Liver (tissue), 9 donors: ENCODE results near the gene VPREB1. TPM values are rescaled to one million over a fixed set of nuclear protein-coding genes. Genes with fewer than 3 reads are reported as not detected.

Source experiments
- DNase-seq: peaks from one replicate; pipeline ENCODE4 v3.0.0-alpha.2; 2017; ENCODE audit warnings: low spot score
- H3K27ac ChIP-seq, 2 donors: one replicate each; pipeline ENCODE4 v1.7.0; 2013; ENCODE audit warnings: inconsistent platforms in 2 of 2, low read length in 2 of 2, control low read depth in 1 of 2, low read depth in 1 of 2, mild to moderate bottlenecking in 1 of 2
- H3K27me3 ChIP-seq, 4 donors: one replicate each; pipeline versions ENCODE4 v1.6.1 to v1.7.0; 2013; ENCODE audit warnings: low read length in 3 of 4, inconsistent platforms in 1 of 4, mild to moderate bottlenecking in 1 of 4, moderate library complexity in 1 of 4; ENCODE audit not compliant: control insufficient read depth in 4 of 4, insufficient read depth in 4 of 4
- H3K36me3 ChIP-seq, 4 donors: one replicate each; pipeline versions ENCODE4 v1.6.1 to v1.7.0; 2013; ENCODE audit warnings: low read length in 3 of 4, mild to moderate bottlenecking in 3 of 4, low read depth in 1 of 4, moderate library complexity in 1 of 4; ENCODE audit not compliant: control insufficient read depth in 4 of 4, insufficient read depth in 3 of 4
- H3K4me1 ChIP-seq, 4 donors: one replicate each; pipeline versions ENCODE4 v1.6.1 to v1.7.0; 2013; ENCODE audit warnings: low read length in 3 of 4, mild to moderate bottlenecking in 3 of 4, moderate library complexity in 1 of 4; ENCODE audit not compliant: control insufficient read depth in 4 of 4, insufficient read depth in 4 of 4
- H3K4me3 ChIP-seq, 3 donors: one replicate each; pipeline versions ENCODE4 v1.6.1 to v1.7.0; 2013; ENCODE audit warnings: low read length in 3 of 3, control low read depth in 1 of 3, low read depth in 1 of 3, mild to moderate bottlenecking in 1 of 3
- H3K9ac ChIP-seq, 2 donors: one replicate each; pipeline ENCODE4 v1.7.0; 2013; ENCODE audit warnings: low read length in 2 of 2, mild to moderate bottlenecking in 2 of 2, moderate library complexity in 2 of 2, control low read depth in 1 of 2, low read depth in 1 of 2
- H3K9me3 ChIP-seq, 4 donors: one replicate each; pipeline versions ENCODE4 v1.6.1 to v1.7.0; 2013; ENCODE audit warnings: low read length in 3 of 4; ENCODE audit not compliant: control insufficient read depth in 4 of 4
- FOXA1 ChIP-seq: IDR thresholded peaks from 2 replicates; pipeline ENCODE4 v1.6.1; 2016; ENCODE audit warnings: antibody characterized with exemption
- FOXA2 ChIP-seq: IDR thresholded peaks from 2 replicates; pipeline ENCODE4 v1.6.1; 2016; ENCODE audit warnings: antibody characterized with exemption
- GABPA ChIP-seq, 2 donors: IDR thresholded peaks in 1 of 2; conservative IDR thresholded peaks in 1 of 2; 2 replicates each; pipeline ENCODE4 v1.6.1; 2016; ENCODE audit warnings: antibody characterized with exemption in 2 of 2, mild to moderate bottlenecking in 1 of 2, moderate library complexity in 1 of 2
- HNF4A ChIP-seq, 2 donors: conservative IDR thresholded peaks; 2 replicates each; pipeline ENCODE4 v1.6.1; 2016; ENCODE audit warnings: antibody characterized with exemption in 2 of 2, mild to moderate bottlenecking in 2 of 2
- HNF4G ChIP-seq: IDR thresholded peaks from 2 replicates; pipeline ENCODE4 v1.6.1; 2016; ENCODE audit warnings: antibody characterized with exemption
- NR2F2 ChIP-seq: IDR thresholded peaks from 2 replicates; pipeline ENCODE4 v1.6.1; 2016; ENCODE audit warnings: antibody characterized with exemption
- RAD21 ChIP-seq, 2 donors: IDR thresholded peaks; 2 replicates each; pipeline ENCODE4 v1.6.1; 2016; ENCODE audit warnings: antibody characterized with exemption in 2 of 2, mild to moderate bottlenecking in 2 of 2
- RXRA ChIP-seq, 2 donors: IDR thresholded peaks; 2 replicates each; pipeline ENCODE4 v1.6.1; 2017 to 2018; ENCODE audit warnings: antibody characterized with exemption in 2 of 2, mild to moderate bottlenecking in 1 of 2
- SP1 ChIP-seq: IDR thresholded peaks from 2 replicates; pipeline ENCODE4 v1.6.1; 2018; ENCODE audit warnings: antibody characterized with exemption, mild to moderate bottlenecking
- TAF1 ChIP-seq: conservative IDR thresholded peaks from 2 replicates; pipeline ENCODE4 v1.6.1; 2016; ENCODE audit warnings: antibody characterized with exemption, mild to moderate bottlenecking
- WGBS: extraction: QIAGEN DNeasy Blood & Tissue Kit; methylation state at CpG from one replicate; pipeline ENCODE4 v1.1.7; 2013; 5-methylcytosine and 5-hydroxymethylcytosine counted together
- polyA plus RNA-seq, 2 donors: library from polyadenylated mRNA; stranded (reverse) in 1 of 2; unstranded in 1 of 2; fragments of 200-250 nt in 1 of 2; fragments of >200 nt in 1 of 2; fragmentation: Nextera tagmentation in 1 of 2; extraction: Ambion mirVana in 1 of 2; gene quantifications; one replicate each; pipeline versions ENCODE4 v1.2.1 to v1.2.3, GENCODE V29; 2013 to 2015
- total RNA-seq, 2 donors: library from RNA; depleted of rRNA; stranded (reverse); fragments of >200 nt; gene quantifications; one replicate each; pipeline ENCODE4 v1.2.3, GENCODE V29; 2014
- TF ChIP-seq, protein P1 (sequence below): IDR thresholded peaks from 2 replicates; pipeline ENCODE4 v1.6.1; 2016; ENCODE audit warnings: antibody characterized with exemption
- TF ChIP-seq, protein P2 (sequence below): IDR thresholded peaks from 2 replicates; pipeline ENCODE4 v1.6.1; 2016; ENCODE audit warnings: antibody characterized with exemption
- TF ChIP-seq, protein P3 (sequence below): IDR thresholded peaks from 2 replicates; pipeline ENCODE4 v1.6.1; 2016; ENCODE audit warnings: antibody characterized with exemption, mild to moderate bottlenecking
- donor health status: healthy.
- donor health status: healthy.
- donor health status: healthy.
- donor health status: healthy.
- donor health status: healthy.

VPREB1 gene
- total and polyA plus RNA-seq, 4 donors = 1.1 TPM; not detected in 3

DNA sequence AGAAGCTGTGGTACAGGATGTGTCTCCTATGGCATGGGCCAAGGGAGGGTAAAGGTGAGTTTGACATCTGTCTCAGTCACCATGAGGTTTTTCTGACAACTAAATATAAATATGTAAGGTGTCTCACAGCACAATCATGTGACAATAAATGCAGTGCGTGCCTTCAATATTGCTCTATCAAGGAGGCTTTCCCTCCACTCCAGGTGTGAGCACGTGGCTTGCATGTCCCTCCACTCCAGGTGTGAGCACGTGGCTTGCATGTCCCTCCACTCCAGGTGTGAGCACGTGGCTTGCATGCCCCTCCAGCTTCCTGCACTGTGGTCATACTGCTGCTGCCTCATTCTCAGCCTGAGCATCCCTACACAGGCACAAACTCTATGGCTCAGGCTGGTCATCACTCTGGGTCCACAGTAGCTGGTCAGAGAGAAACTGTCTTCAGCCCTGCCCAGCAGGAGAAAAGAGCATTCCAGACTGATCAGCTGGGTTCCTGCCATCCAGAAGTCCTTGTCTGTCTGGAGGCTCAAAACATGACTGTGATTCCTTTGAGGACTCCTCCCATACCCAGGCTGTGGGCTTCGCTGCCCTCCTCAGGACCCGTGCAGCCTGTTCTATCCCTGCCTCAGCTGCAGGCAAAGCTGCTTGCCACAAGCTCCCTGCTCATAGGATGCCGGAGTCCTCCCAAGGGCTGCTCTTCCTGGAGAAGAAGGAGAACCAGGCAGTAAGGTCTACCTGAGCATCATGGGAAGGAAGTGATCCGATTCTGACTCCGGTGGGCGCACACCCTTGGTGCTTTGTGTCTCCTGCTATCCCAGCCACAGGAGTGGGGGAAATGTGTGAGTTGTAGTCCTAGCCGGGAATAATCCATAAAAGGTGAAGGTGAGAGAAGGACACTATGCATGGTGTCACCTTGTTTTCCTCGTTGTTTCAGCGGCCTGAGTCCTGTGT, 33.4 kb upstream of the VPREB1 start:
- no peak overlapping the region for H3K9ac ChIP-seq
- no peak for DNase-seq
- 71% methylated on average over 13 of the region's 13 CpGs for WGBS
- peaks cover 0 to 8% (median 0%) of the 10 kb centered on the region in 4 donors for H3K27me3 ChIP-seq
- no peaks in the 10 kb centered on the region for H3K36me3 ChIP-seq
- H3K9me3 ChIP-seq = no peaks in the 10 kb centered on the region
- no peak overlapping the region for H3K4me3 ChIP-seq
- no peak for TF ChIP-seq FOXA1
- no peak for TF ChIP-seq TAF1
- TF ChIP-seq RAD21 (IDR thresholded peaks at IDR 0.05) = no peak
- TF ChIP-seq, protein P1, sequence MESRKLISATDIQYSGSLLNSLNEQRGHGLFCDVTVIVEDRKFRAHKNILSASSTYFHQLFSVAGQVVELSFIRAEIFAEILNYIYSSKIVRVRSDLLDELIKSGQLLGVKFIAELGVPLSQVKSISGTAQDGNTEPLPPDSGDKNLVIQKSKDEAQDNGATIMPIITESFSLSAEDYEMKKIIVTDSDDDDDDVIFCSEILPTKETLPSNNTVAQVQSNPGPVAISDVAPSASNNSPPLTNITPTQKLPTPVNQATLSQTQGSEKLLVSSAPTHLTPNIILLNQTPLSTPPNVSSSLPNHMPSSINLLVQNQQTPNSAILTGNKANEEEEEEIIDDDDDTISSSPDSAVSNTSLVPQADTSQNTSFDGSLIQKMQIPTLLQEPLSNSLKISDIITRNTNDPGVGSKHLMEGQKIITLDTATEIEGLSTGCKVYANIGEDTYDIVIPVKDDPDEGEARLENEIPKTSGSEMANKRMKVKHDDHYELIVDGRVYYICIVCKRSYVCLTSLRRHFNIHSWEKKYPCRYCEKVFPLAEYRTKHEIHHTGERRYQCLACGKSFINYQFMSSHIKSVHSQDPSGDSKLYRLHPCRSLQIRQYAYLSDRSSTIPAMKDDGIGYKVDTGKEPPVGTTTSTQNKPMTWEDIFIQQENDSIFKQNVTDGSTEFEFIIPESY = no peak
- TF ChIP-seq NR2F2 = no peak
- no peak for TF ChIP-seq HNF4G
- no peaks in the 10 kb centered on the region for H3K4me1 ChIP-seq
- H3K27ac ChIP-seq = no peak overlapping the region

DNA sequence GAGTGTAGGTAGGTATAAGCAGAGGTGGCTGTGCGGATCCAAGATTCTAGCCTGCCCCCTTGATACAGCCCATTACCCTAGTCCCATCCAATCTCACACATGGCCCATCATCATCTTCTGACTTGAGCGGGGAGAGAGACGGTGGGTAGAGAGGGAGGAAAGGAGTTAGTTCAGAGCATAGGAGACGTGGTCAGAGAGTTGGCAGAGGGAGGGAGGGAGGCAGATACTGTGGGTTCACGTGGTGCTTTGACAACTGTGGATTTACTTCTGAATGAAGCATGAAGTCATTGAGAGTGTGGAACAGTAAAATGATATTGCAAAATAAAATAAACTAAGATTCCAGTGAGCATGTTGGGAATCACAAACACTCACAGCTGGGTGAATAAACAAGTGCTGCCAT, 31.4 kb upstream of the VPREB1 start:
- Histone ChIP-seq H3K36me3 (no peaks in the 10 kb centered on the region), H3K9me3 (no peaks in the 10 kb centered on the region), H3K27me3 (peaks cover 0 to 8% (median under 1%) of the 10 kb centered on the region in 4 donors), H3K4me3 (no peak overlapping the region), H3K27ac (no peak overlapping the region), H3K4me1 (no peaks in the 10 kb centered on the region), H3K9ac (no peak overlapping the region)
- TF ChIP-seq, protein P2, sequence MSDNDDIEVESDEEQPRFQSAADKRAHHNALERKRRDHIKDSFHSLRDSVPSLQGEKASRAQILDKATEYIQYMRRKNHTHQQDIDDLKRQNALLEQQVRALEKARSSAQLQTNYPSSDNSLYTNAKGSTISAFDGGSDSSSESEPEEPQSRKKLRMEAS = no peak
- TF ChIP-seq, protein P3, sequence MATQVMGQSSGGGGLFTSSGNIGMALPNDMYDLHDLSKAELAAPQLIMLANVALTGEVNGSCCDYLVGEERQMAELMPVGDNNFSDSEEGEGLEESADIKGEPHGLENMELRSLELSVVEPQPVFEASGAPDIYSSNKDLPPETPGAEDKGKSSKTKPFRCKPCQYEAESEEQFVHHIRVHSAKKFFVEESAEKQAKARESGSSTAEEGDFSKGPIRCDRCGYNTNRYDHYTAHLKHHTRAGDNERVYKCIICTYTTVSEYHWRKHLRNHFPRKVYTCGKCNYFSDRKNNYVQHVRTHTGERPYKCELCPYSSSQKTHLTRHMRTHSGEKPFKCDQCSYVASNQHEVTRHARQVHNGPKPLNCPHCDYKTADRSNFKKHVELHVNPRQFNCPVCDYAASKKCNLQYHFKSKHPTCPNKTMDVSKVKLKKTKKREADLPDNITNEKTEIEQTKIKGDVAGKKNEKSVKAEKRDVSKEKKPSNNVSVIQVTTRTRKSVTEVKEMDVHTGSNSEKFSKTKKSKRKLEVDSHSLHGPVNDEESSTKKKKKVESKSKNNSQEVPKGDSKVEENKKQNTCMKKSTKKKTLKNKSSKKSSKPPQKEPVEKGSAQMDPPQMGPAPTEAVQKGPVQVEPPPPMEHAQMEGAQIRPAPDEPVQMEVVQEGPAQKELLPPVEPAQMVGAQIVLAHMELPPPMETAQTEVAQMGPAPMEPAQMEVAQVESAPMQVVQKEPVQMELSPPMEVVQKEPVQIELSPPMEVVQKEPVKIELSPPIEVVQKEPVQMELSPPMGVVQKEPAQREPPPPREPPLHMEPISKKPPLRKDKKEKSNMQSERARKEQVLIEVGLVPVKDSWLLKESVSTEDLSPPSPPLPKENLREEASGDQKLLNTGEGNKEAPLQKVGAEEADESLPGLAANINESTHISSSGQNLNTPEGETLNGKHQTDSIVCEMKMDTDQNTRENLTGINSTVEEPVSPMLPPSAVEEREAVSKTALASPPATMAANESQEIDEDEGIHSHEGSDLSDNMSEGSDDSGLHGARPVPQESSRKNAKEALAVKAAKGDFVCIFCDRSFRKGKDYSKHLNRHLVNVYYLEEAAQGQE = no peak
- no peak for TF ChIP-seq HNF4A (conservative IDR thresholded peaks at IDR 0.05)
- no peak for TF ChIP-seq GABPA (IDR thresholded peaks at IDR 0.05 in 1 of 2, conservative IDR thresholded peaks at IDR 0.05 in 1 of 2)
- no peak for TF ChIP-seq FOXA2
- TF ChIP-seq RXRA (IDR thresholded peaks at IDR 0.05) = no peak
- no peak for TF ChIP-seq SP1
- no peak for TF ChIP-seq FOXA1
- no peak for TF ChIP-seq HNF4G
- DNase-seq = no peak
- WGBS = 67% methylated on average over 5 of the region's 5 CpGs
